Astrocyte of the cerebellum (primary cell): Measurements from ENCODE around the gene IFNE.

Experiments used
- DNase-seq: peaks from one replicate; pipeline ENCODE4 v3.0.0-alpha.2; 2011; ENCODE audit warnings: low read depth
- H3K4me3 ChIP-seq: 2 replicates; pipeline ENCODE4 v1.5.1; 2011; ENCODE audit warnings: mild to moderate bottlenecking, low read depth, low read length, moderate library complexity
- in situ Hi-C: cut with HindIII; loops from 2 replicates; pipeline ENCODE4 v1.10.0; 2017; ENCODE audit warnings: low sequenced_read_pairs
- TF ChIP-seq, protein P1 (sequence below): IDR thresholded peaks from 2 replicates; pipeline ENCODE4 v1.5.1; 2012; ENCODE audit warnings: low read length, low read depth, moderate library complexity, mild to moderate bottlenecking; ENCODE audit errors: missing control alignments

IFNE gene

GRCh38 chr9:21432672-21433425, 49.3 kb downstream of the IFNE start:
- DNase-seq, result no peak
- TF ChIP-seq, protein P1, sequence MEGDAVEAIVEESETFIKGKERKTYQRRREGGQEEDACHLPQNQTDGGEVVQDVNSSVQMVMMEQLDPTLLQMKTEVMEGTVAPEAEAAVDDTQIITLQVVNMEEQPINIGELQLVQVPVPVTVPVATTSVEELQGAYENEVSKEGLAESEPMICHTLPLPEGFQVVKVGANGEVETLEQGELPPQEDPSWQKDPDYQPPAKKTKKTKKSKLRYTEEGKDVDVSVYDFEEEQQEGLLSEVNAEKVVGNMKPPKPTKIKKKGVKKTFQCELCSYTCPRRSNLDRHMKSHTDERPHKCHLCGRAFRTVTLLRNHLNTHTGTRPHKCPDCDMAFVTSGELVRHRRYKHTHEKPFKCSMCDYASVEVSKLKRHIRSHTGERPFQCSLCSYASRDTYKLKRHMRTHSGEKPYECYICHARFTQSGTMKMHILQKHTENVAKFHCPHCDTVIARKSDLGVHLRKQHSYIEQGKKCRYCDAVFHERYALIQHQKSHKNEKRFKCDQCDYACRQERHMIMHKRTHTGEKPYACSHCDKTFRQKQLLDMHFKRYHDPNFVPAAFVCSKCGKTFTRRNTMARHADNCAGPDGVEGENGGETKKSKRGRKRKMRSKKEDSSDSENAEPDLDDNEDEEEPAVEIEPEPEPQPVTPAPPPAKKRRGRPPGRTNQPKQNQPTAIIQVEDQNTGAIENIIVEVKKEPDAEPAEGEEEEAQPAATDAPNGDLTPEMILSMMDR, result no peak
- H3K4me3 ChIP-seq, result no peak overlapping the region
- in situ Hi-C loops, result no loop called here
